ENCODE measurements around the gene TAF5.

DNA sequence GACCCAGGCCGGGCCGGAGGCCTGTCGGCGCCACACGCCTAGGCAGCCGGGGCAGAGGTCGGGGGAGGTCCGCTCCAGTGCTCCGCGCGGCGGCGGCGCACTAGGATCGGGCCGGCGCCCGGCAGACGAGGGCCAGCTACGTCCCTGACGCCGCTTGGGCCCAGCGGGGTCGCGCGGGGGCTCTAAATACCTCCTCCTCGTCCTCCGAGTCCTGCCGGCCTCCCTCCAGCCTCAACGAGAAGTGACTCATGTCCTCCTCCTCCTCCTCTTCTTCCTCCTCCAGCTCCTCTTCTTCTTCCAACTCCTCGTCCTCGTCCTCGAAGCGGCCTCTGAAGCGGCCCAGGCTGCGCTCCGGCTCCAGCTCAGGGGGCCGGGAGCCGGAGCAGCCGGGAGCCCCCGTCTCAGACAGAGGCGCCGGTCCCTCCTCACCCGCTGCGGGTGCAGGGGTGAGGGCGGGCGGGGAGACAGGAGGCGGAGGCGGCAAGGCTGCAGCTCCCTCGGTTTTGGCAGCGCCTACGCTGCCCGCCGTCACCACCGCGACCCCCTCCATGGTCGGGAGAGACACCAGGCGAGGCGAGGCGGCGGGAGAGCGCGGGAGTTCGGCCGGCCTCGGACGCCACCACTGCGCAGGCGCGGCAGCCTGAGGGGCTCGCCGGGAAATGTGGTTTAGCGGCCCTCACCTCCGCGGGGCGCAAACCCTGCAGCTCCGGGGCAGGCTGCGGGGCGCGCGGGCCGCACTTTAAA, 17.1 kb upstream of the TAF5 start, which contains the start of gene PCGF6:
- TF ChIP-seq, protein P1, sequence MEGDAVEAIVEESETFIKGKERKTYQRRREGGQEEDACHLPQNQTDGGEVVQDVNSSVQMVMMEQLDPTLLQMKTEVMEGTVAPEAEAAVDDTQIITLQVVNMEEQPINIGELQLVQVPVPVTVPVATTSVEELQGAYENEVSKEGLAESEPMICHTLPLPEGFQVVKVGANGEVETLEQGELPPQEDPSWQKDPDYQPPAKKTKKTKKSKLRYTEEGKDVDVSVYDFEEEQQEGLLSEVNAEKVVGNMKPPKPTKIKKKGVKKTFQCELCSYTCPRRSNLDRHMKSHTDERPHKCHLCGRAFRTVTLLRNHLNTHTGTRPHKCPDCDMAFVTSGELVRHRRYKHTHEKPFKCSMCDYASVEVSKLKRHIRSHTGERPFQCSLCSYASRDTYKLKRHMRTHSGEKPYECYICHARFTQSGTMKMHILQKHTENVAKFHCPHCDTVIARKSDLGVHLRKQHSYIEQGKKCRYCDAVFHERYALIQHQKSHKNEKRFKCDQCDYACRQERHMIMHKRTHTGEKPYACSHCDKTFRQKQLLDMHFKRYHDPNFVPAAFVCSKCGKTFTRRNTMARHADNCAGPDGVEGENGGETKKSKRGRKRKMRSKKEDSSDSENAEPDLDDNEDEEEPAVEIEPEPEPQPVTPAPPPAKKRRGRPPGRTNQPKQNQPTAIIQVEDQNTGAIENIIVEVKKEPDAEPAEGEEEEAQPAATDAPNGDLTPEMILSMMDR (IDR thresholded peaks at IDR 0.05 in 4 of 5, conservative IDR thresholded peaks at IDR 0.05 in 1 of 5): peak in 1 of 5 experiments; percentile 6
- no peak for TF ChIP-seq POLR2A (IDR thresholded peaks at IDR 0.05)
